GM21825 (cell line): ENCODE results near the gene SLC12A3.

Source experiments
- ATAC-seq: cut with Tn5 transposase; IDR thresholded peaks from one replicate; pipeline ENCODE4 v1.9.1; 2021; ENCODE audit warnings: mild to moderate bottlenecking, moderate library complexity; ENCODE audit not compliant: unreplicated experiment

Gene SLC12A3

DNA sequence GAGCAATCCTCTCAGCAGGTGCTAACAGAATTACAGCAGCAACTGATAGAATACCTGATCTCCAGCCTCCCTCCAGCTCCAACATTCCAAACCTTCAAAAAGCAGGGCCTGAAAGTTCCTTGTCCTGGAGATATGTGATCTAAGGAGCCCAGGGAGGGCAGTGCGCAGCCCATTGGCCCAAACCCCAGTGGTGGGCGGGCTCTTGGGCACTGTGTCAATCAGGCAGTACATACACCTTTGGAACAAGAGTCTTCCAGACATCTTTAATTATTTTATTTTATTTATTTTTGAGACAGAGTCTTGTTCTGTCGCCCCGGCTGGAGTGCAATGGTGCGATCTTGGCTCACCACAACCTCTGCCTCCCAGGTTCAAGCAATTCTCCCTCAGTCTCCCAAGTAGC is 24.2 kb downstream of the SLC12A3 start:
- no peak for ATAC-seq

DNA sequence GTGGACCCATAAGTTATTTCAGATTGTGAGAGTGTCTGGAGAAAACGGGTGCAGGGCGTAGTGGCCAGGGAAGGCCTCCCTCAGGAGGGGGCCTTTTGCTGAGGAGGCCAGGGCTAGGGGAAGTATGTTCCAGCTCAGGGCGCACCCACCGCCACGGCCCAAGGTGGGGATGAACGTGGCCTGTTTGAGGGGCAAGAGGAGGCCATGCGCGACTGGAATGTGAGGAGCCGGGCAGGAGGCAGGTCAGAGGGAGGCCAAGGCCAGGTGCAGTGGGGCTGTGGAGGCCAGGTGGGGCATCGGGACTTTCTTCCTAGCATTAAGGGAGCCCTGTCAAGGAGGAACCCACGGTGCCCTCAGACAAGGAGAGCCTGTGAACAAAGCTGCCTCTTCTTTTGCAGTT is 26.7 kb downstream of the SLC12A3 start:
- no peak for ATAC-seq

DNA sequence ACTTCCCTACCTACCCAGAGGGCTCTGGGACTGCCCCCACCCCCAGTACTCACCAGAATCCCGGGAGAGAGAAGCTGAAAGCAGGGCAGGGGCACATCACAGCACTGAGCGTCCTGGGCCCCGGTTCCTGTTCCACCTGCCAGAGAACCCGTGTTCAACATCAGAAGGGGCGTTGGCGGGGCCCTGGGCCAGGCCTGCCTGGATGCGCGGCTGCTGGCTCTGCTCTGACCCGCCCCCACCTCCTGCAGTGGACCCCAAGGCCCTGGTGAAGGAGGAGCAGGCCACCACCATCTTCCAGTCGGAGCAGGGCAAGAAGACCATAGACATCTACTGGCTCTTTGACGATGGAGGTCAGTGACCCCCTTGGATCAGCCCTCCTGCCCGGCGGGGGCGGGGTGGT is 27.7 kb downstream of the SLC12A3 start:
- no peak for ATAC-seq

DNA sequence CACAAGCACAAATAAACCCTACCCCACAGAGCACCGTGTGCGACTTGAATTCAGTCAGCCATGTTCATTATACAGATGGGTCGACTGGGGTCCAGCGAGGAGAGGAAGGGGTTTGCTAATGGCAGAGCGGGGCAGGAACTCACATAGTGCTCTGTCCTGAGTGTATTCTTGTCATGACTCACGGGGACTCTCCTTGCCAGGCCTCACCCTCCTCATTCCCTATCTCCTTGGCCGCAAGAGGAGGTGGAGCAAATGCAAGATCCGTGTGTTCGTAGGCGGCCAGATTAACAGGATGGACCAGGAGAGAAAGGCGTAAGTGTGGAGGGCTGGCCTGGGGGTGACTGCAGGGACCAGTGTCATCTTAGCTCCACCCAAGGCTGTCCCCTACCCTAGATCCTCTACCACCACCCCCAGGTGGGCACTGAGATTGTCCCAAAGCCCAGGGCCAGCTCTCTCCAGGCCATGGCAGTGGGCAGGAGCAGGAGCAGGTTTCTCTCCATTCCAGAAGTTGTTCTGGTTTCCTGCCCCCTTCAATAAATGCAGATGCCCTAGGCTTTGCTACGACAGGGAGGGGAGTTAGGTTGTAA is 29.4 kb downstream of the SLC12A3 start:
- no peak for ATAC-seq

DNA sequence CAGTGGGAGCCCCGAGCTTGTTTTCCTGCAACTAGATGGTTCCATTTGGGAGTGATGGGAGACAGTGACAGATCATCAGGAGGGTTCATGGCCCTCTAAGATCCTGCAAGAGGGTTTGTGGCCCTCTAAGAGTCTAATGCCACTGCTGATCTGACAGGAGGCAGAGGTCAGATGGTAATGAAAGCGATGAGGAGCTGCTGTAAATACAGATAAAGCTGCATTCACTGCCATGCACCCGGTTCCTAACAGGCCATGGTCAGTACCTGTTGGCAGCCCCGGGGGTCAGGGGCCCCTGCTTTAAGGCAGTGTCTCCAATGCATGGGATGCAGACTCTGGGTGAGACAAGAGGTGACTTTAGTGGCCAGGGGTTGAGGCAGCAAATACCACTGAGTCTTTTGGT is 30.8 kb downstream of the SLC12A3 start:
- ATAC-seq: no peak

DNA sequence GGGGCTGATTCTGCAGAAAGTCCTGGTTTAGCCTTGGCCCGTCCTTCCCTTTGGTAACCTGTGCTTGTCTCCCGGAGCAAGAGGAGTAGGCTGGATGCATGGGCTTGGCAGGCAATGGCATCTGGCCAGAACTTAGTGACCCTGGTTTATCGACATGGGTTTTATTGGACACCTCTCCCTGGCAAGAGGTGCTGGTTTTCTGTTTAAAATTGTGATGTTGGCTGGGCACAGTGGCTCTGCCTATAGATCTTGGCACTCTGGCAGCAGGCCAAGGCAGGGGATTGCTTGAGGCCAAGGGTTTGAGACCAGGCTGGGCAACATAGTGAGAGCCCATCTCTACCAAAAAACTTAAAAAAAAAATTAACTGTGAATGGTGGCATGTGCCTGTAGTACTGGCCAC is 31.2 kb downstream of the SLC12A3 start:
- no peak for ATAC-seq

DNA sequence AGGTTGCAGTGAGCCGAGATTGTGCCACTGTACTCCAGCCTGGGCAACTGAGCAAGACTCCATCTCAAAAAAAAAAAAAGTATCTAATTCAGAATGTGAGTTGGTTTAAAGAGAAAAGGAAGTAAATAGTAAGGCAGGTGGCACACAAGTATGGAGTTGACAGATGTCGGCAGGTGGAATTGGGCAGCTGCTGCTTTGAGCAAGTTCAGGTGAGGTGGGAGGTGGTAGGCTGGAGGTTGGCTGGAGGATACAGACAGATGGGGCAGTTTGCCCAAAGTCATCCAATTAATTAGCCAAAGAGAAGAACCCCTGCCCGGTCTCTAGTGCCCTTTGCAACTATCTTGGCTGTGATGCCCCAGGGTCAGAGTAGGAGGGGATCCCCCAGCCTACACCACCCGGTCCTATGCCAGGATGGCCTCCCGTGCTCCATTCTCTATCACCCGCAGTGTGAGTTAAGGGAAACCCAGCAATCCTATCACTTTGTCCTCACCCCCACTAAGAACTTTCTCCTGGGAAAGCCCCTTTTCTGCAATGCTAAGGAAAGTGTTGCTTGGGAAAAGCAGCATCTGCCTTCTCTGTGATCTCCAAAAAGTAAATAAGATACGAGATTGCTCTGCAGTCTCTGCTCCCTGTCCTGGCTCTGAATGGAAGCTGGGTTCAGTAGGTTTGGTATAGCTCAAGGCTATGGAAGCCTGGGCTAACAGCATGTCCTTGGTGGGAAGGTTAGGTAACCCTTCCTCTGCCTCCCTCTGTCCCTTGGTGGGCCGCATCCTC is 32.2 kb downstream of the SLC12A3 start:
- no peak for ATAC-seq

DNA sequence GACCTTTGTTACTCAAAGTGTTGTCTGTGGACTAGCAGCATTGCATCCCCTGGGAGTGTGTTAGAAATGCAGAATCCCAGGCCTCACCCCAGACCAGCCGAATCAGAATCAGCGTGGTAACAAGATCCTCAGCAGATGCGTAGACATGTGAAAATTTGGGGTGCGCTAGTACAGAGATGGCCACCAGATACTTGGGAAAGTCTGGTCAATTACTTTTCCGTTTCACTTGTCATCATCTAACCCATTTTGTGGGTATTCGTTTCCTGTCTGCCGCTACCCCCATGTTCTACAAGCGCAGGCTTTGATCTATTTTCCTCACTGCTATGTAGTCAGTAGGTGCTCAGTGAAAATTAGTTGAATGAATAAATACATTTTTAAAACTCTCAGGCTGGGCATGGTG is 33.8 kb downstream of the SLC12A3 start:
- no peak for ATAC-seq

DNA sequence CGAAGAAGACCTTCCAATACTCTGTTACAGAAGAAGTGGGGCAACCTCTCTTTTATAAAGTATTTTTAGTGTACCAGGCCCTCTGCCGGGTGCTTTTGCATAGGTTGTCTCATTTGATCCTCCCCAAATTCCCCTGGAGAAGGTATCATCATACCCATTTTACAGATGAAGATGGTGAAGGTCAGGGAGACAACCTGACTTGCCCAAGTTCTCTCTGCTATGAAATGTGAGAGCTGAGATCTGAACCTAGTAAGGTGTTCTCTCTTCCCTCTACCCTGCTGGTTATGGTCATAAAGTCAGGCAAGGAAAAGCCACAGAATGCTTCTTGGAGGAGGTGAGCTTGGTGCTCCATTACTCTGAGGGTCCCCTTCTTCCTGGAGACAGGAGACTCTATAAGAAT is 38.9 kb downstream of the SLC12A3 start:
- no peak for ATAC-seq

DNA sequence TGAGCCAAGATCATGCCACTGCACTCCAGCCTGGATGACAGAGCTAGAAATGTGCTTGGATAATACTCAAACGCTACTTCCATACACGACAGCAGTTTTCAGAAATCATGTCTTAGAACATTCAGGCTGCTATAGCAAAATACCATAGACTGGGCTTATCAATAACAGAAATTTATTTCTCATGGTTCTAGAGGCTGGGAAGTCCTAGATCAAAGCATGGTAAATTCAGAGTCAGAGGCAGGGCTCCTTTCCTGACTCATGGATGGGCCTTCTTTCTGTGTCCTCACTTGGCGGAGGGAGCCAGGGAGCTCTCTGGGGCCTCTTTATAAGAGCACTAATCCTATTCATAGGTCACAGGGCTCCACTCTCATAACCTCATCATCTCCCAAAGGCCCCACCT is 42.4 kb downstream of the SLC12A3 start:
- ATAC-seq: no peak

DNA sequence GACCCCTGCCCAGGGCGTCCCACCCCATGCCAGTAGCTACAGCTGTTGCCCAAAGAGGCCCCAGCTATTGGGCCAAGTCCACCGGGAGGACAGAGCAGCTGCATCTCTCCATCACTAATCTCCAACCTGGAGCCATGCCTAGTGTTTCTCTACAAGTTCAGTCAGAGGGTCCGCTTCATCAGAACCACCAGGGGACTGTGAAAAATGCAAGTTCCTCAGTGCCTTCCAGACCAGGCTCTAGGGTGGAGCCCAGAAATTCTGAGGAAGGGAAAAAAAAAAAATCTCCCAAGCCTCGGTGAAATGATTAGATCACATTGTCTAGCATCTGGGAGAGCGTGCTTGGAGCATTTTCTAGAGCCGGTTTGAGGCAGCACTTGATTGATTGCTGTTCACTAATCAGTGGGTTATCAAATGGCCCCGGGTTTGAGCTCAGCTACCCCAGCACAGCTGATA is 44.5 kb downstream of the SLC12A3 start:
- ATAC-seq: no peak

DNA sequence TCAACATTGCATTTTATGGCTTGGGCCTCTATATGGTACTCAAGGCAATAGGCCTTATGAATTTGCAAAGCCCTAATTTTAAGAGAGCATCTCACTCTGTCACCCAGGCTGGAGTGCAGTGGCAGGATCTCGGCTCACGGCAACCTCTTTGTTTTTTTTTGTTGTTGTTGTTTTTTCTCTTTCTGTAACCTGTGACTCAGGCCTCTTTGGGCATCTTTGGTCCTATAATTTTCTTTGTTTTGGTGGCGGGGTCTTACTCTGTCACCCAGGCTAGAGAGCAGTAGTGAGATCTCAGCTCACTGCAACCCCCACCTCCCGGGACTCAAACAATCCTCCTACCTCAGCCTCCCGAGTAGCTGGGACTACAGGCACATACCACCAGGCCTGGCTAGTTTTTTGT is 45.1 kb downstream of the SLC12A3 start:
- ATAC-seq: no peak

DNA sequence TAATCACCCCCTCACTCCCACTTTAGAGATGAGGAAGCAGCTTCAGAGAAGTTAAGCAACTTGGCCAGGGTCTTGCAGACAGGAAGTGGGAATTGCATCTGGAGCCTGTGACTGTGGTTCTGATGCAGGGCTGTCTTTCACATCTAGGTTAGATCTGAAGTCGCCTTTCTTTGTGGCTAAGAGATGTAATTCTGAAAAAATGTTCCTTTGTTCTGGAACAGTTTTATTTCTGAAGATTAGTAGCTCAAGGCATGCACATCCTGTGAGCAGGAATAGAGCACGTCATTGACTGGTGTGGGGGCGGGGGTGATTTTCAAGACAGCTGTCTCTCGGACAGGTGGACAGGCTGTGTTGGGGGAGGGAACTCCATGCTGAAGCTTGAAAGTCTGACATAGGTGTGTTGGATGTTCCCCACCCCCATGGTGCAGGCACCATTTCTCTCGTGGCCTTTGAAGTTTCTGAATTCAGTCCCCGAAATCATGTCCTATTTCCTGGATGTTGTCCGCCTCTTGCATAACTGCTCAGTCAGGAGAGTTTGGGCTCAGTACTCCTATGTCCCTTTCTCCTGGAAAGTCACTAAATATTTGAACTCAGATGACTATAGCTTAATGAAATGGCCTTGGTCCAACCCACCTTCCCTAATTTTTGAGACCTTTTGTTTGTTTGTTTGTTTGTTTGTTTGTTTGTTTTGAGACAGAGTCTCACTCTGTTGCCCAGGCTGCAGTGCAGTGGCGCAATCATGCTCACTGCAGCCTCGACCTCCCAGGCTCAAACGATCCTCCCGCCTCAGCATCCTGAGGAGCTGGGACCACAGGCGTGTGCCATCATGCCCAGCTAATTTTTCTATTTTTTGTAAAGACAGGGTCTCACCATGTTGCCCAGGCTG is 45.9 kb downstream of the SLC12A3 start:
- no peak for ATAC-seq

DNA sequence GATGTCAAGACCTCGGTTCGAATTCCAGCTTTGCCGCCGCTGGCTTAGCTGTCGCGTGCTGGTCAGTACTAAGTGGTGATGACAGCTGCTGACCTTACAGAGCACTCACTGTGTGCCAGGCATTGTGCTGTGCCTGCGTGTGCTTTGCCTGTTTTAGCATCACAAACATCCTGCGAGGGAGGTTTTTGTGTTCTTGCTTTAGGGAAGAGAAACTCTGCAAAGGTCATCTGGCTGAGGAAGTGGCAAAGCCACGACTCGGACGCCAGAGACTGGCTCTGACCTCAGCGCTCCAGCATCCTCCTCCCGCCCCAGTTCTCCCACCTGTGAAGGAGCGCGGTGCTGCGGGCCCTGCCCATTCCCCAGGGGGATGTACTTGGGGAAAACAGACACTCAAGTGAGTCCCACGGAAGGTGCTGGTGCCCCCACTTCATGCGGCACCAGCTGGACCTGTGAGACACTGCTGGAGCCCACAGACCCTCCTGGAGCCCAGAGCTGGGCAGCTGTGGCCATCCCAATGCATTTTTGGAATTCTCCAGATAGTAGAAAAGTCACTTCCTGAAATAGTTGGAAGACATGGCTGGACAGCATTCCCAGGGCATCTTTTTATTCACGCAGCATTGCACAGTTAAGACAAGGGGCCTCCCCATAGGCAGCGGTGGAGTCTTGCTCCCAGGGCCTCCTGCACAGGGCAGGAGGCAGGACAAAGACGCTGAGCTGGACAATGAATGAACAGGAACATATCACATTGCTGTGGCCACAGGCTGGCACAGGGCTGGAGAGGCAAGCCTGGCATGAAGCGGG is 47.0 kb downstream of the SLC12A3 start:
- ATAC-seq: peak; percentile 62

DNA sequence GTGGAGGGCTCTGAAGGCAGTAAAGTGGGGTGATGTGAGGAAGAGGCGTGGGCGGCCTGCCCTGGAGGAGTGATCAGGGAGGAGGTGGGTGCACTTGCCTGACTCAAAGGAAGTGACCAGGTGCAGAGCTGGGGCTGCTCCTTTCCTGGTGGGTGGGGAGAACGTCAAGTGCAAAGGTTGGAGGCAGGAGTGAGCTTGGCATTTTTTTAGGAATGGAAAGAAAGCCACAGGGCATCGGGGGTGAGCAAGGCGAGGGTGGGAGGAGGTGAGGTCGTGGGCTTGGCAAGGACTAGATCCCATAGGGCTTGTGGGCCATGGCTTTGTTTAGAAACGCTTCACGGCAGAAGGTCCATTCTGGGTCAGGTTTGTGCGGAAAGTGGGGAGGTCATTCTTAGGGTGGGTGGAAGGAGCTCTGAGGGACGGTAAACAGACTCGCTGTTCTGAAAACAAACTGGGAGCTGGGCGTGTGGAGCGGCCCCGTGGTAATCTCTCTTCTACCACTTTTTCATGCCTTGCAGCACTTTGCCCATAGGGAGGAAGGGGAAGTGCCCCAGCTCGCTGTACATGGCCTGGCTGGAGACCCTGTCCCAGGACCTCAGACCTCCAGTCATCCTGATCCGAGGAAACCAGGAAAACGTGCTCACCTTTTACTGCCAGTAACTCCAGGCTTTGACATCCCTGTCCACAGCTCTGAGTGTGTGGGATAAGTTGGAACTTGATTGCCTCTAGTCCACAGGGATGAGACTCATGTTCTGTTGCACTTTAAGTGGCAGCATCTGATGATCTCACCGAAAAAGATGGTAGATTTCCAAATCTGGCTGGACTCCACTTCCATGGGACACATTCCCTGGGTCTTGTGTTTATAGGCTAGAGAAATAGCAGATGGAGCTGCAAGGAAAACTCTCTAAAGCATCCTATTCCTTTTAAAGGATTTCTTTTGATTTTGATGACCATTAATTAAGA is 48.0 kb downstream of the SLC12A3 start:
- ATAC-seq: no peak

DNA sequence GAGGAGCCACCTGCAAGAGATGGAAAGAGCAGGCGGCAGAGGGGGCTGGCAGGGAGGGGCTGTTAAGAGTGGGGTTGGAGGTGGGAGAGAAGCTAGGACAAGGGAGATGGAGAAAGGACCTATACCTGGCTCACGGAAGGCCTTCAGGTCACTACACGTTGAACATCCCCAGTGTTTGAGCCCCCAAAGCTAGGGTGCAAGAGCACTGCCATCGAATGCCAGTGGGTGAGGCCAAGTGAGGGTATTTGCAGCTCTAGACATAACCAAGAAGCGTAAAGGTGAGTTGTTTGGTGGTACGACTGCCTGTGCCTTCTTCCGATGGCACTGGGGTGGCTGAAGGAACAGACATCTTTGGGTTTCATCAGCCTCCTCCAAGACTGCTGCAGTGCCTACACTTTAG is 49.9 kb downstream of the SLC12A3 start:
- no peak for ATAC-seq

DNA sequence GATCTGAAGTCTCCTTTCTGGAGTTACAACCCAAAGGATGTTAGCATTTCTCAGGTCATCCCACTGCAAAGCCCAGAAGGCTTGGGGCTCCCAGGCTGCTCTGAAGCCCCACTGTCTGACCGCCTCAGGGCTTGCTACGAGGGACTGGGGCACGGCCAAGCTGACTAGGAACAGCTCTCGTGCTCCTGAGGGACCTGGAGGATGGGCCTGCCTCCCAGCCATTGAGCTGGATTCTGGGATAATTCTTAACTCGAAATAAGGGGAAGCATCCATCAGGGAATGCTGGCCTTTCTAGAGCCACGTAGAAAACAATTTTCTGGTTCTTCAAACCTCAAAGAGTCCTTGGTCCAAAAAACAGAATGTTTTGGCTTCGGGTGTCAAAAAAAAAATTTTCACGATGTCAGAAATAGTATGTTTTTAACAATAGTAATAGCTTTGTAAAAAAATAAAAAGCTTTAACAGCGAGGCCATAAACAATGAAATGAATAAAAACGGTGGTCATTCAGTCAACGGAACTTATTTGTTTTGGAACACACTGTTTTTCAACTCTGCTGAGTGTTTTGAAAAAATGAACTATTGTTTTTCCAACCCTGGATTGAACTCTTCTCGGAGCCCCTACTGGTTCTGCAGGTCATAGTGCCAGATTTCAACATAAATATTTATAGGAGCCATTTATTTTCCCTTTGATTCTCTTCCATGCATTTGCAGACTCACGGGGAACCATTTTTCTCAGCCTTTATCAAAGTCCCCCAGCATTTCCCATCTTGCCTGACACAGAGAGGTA is 50.5 kb downstream of the SLC12A3 start:
- ATAC-seq: no peak

DNA sequence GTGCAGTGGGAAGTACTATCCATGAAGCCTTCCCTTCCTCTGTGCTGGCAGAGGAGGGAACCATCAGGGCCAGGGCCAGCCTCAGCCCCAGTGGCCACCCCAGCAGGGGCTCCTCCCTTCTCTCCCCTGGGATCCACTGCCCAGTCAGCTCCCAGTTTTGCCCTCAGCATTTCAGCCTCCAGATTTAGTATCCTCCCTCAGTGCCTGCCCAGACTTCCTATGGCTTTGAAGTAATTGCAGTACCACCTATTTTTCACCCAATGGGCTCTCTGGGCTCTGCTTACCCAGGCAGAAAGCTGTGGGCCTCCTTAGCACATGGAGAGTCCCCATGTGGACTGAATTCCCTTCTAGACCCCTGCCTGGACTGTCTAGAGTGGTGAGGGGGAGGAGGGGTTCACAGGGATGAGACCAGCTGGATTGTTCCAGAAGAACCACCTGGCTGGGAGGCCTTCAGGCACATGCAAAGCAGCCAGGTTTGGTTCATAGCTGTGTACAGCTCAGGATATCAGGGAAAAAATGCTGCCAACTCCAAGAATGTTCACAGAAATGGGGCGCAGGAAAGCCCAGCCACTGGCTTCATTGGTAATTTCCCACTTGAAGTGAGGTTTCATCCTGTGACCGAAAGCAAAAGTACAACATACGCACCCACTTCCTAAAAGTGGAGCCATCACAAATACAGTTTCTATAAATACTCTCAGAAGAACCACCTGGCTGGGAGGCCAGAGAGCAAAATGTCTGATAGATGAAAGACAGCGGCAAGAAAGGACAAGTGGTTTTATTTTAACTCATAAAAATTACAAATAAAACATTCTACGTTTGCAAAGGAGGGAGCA is 51.8 kb downstream of the SLC12A3 start:
- ATAC-seq: peak; percentile 47
